ENCODE measurements around the gene MYH7B.

DNA sequence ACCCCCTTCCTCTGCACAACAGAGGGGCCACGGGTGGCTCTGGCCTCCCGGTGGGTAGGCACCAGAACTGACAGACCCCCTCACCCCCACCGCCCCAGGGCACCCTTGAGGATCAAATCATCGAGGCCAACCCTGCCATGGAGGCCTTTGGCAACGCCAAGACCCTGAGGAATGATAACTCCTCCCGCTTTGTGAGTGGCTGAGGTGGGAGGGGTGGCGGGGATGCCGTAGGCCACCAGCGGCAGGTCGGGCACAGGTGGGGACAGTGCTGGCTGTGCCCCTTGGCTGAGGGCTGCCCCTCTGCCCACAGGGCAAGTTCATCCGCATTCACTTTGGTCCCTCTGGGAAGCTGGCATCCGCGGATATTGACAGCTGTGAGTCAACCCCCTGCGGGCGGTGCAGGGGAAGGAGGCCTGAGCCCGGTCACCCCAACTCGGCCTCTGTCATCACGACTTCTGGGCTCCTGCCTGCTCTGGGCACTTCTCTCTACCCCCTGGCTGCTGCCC lies 29.1 kb downstream of the MYH7B start:
- TF ChIP-seq, protein P1, sequence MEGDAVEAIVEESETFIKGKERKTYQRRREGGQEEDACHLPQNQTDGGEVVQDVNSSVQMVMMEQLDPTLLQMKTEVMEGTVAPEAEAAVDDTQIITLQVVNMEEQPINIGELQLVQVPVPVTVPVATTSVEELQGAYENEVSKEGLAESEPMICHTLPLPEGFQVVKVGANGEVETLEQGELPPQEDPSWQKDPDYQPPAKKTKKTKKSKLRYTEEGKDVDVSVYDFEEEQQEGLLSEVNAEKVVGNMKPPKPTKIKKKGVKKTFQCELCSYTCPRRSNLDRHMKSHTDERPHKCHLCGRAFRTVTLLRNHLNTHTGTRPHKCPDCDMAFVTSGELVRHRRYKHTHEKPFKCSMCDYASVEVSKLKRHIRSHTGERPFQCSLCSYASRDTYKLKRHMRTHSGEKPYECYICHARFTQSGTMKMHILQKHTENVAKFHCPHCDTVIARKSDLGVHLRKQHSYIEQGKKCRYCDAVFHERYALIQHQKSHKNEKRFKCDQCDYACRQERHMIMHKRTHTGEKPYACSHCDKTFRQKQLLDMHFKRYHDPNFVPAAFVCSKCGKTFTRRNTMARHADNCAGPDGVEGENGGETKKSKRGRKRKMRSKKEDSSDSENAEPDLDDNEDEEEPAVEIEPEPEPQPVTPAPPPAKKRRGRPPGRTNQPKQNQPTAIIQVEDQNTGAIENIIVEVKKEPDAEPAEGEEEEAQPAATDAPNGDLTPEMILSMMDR (conservative IDR thresholded peaks at IDR 0.05): no peak
- no peak for TF ChIP-seq ZFX (IDR thresholded peaks at IDR 0.05)
